Germinal center (tissue), 1 donor: ENCODE data around the gene NXNL1.

ENCODE experiments used
- DNase-seq: peaks from one replicate; pipeline ENCODE4 v3.0.0; 2012; ENCODE audit warnings: mixed read lengths, low spot score

The NXNL1 gene

DNA sequence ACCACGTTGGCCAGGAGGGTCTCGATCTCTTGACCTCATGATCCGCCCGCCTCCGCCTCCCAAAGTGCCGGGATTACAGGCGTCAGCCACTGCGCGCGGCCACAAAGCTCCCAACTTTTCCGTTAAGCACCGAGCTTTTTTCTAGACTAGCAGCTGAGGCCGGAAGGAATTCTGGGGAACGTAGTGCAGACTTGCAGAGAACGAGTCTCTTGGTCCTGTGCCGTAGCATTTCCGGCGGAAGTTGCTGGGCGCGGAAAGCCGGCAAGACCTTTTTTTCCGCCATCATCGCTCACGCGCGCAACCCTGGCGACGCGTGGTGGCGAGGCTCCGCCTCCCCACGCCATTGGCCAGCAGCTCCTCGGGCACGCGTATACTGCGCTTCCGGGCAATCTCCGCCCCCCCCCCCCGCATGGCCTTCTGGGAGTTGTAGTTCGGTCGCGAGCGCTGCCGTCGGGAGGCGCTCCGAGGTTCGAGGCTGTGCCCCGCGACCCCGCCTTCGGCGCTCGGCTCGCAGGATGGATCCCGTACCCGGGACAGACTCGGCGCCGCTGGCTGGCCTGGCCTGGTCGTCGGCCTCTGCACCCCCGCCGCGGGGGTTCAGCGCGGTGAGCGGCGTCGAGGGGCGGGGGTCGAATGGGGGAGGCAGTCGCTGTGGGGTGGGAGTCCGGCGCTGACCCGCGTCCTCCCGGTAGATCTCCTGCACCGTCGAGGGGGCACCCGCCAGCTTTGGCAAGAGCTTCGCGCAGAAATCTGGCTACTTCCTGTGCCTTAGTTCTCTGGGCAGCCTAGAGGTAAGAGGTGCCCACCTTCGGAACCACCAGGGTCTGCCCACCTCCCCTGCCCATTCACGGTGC lies 40.9 kb downstream of the NXNL1 start, which contains the start of gene MVB12A:
Gene MVB12A, plus strand, starts transcription at position 427 of the 854 bp plus-strand sequence. Its CDS starts 89 bp downstream, at position 516.
- DNase-seq: peak; percentile 99

- no peak for DNase-seq
Observed at GRCh38 chr19:17419154-17419620, 41.5 kb downstream of the NXNL1 start.

- DNase-seq: no peak
Observed at GRCh38 chr19:17418710-17419109, 42.0 kb downstream of the NXNL1 start.

DNA sequence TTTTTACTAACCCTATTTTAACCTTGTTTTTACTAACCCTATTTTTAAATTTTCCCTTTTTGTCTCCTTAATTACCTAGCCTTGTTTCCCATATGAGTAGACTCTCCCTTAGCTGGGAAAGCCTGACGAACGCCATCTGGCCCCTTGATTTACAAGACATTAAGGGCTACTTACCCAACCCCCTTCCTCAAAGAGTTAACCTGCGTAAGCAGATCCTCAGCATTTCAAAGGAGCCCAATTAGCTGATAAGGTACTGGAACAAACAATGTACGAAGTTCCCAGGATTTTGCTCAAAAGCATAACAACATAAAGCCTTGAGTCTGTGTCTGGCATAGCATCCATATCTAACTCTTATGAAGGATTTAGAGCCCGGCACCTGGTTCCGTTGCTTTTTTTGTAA lies 45.6 kb downstream of the NXNL1 start:
- no peak for DNase-seq

DNA sequence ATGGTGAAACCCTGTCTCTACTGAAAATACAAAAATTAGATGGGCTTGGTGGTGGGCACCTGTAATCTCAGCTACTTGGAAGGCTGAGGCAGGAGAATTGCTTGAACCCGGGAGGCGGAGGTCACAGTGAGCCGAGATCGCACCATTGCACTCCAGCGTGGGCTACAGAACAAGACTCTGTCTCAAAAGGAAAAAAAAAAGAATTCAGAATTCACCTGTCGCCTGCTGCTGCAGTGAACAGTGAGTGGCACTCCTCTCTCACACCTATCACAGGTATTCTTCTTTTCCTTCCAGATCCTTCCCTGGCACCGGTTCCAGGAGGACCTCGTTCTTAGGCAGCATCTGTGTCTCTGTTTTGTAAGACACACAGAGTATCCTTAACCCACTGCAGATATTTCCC lies 46.6 kb downstream of the NXNL1 start:
- no peak for DNase-seq

GRCh38 chr19:17411801-17412200 lies 48.9 kb downstream of the NXNL1 start:
- no peak for DNase-seq

GRCh38 chr19:17409990-17410389 lies 50.7 kb downstream of the NXNL1 start:
- DNase-seq: no peak

DNA sequence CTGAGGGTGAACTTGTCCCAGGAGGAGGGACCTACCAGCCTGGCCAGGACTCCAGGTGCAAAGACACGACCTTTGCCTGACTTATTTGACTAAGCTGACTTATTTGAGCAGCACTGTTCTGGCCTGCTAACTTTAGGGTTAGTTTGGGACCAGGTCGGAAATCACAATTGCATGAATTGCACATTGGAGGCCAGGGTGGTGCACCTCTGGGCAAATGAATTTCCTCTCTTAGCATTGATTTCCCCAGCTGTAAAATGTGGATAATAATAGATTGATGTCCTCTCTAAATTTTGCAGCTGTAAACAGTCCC lies 53.9 kb downstream of the NXNL1 start:
- DNase-seq: peak; percentile 51

GRCh38 chr19:17406046-17406886 lies 54.5 kb downstream of the NXNL1 start:
- no peak for DNase-seq
